PC-3 (cell line): Measurements from ENCODE around the gene RBBP8NL. TPM values are rescaled to one million over a fixed set of nuclear protein-coding genes. Genes with fewer than 3 reads are reported as not detected.

Source experiments
- ATAC-seq: fragments of 200-7000 bp; cut with Tn5 transposase; 2 replicates; pipeline ENCODE4 v1.9.1; 2020; ENCODE audit warnings: mild to moderate bottlenecking, moderate library complexity
- BruUV-seq: library from RNA; stranded (reverse); fragments of 400-500 nt; replicated peaks from 2 replicates; lab custom pipeline; 2021; lab: Mats Ljungman, UMichigan
- CTCF ChIA-PET: fragments of 300-600 bp; sonication (Branson Sonifier 250); formaldehyde crosslinking; loops from one replicate; lab custom pipeline; 2022; ENCODE audit warnings: antibody characterized with exemption; lab: Charles Lee
- POLR2A ChIA-PET: fragments of 300-600 bp; sonication (Branson Sonifier 250); formaldehyde crosslinking; loops from one replicate; lab custom pipeline; 2022; ENCODE audit warnings: antibody characterized with exemption; ENCODE audit not compliant: unreplicated experiment; lab: Charles Lee
- DNase-seq: peaks from one replicate; pipeline ENCODE4 v3.0.0-alpha.2; 2015
- H2AFZ ChIP-seq: fragments of 300-600 bp; sonication (generic); 2 replicates; pipeline ENCODE4 v1.6.0; 2016; ENCODE audit warnings: antibody characterized with exemption, low read length
- H3F3A ChIP-seq: fragments of 300-600 bp; sonication (generic); one replicate; pipeline ENCODE4 v1.6.0; 2017; ENCODE audit warnings: antibody characterized with exemption, low read length, control low read depth, mild to moderate bottlenecking; ENCODE audit not compliant: unreplicated experiment
- H3K27ac ChIP-seq: fragments of 300-600 bp; sonication (generic); 2 replicates; pipeline ENCODE4 v1.5.1; 2016; ENCODE audit warnings: mild to moderate bottlenecking, low read length
- H3K27me3 ChIP-seq: fragments of 300-600 bp; sonication (generic); 2 replicates; pipeline ENCODE4 v1.6.1; 2016; ENCODE audit warnings: low read length, mixed read lengths
- H3K36me3 ChIP-seq: fragments of 300-600 bp; sonication (generic); 2 replicates; pipeline ENCODE4 v1.6.1; 2016; ENCODE audit warnings: low read depth, mixed run types, low read length, mixed read lengths
- H3K4me1 ChIP-seq: fragments of 300-600 bp; sonication (generic); 2 replicates; pipeline ENCODE4 v1.5.1; 2016; ENCODE audit warnings: low read length; ENCODE audit not compliant: insufficient read depth
- H3K4me2 ChIP-seq: fragments of 300-600 bp; sonication (generic); 2 replicates; pipeline ENCODE4 v1.6.0; 2016; ENCODE audit warnings: low read length
- H3K4me3 ChIP-seq: fragments of 300-600 bp; sonication (generic); 2 replicates; pipeline ENCODE4 v1.5.1; 2016; ENCODE audit warnings: mild to moderate bottlenecking, low read length, mixed read lengths
- H3K79me2 ChIP-seq: fragments of 300-600 bp; sonication (generic); 2 replicates; pipeline ENCODE4 v1.6.1; 2017; ENCODE audit warnings: low read length, mixed read lengths
- H3K9ac ChIP-seq: fragments of 300-600 bp; sonication (generic); 2 replicates; pipeline ENCODE4 v1.6.0; 2016; ENCODE audit warnings: mild to moderate bottlenecking, low read length
- H3K9me2 ChIP-seq: fragments of 300-600 bp; sonication (generic); replicated peaks from 2 replicates; pipeline ENCODE4 v1.6.1; 2016; ENCODE audit warnings: mixed run types, low read length, mixed read lengths
- H3K9me3 ChIP-seq: fragments of 300-600 bp; sonication (generic); 2 replicates; pipeline ENCODE4 v1.6.1; 2016; ENCODE audit warnings: low read length, mixed read lengths
- H4K20me1 ChIP-seq: fragments of 300-600 bp; sonication (generic); 2 replicates; pipeline ENCODE4 v1.6.1; 2016; ENCODE audit warnings: low read length, mixed read lengths
- EZH2 ChIP-seq: fragments of 300-600 bp; sonication (generic); IDR thresholded peaks from one replicate; pipeline ENCODE4 v1.6.1; 2017; ENCODE audit warnings: antibody characterized with exemption, mild to moderate bottlenecking, low read length; ENCODE audit not compliant: unreplicated experiment
- EZH2phosphoT487 ChIP-seq: fragments of 300-600 bp; sonication (generic); IDR thresholded peaks from 2 replicates; pipeline ENCODE4 v1.6.1; 2018; ENCODE audit warnings: mild to moderate bottlenecking, antibody characterized with exemption, low read length, borderline replicate concordance
- intact Hi-C: fragments of 100-400 bp; cut with micrococcal nuclease; formaldehyde crosslinking; loops from 2 replicates; pipeline ENCODE4 v1.9.0; 2023
- total RNA-seq: library from RNA; depleted of rRNA; stranded (reverse); fragments of >200 nt; gene quantifications from 2 replicates; pipeline ENCODE4 v1.2.3, GENCODE V29; 2014
- TF ChIP-seq, protein P1 (sequence below): fragments of 300-600 bp; sonication (generic); conservative IDR thresholded peaks from 2 replicates; pipeline ENCODE4 v1.5.1; 2017; ENCODE audit warnings: antibody characterized with exemption, low read depth, mild to moderate bottlenecking, low read length

RBBP8NL gene
- total RNA-seq, 1 experiment from 2014 or later = 9.4 TPM

DNA sequence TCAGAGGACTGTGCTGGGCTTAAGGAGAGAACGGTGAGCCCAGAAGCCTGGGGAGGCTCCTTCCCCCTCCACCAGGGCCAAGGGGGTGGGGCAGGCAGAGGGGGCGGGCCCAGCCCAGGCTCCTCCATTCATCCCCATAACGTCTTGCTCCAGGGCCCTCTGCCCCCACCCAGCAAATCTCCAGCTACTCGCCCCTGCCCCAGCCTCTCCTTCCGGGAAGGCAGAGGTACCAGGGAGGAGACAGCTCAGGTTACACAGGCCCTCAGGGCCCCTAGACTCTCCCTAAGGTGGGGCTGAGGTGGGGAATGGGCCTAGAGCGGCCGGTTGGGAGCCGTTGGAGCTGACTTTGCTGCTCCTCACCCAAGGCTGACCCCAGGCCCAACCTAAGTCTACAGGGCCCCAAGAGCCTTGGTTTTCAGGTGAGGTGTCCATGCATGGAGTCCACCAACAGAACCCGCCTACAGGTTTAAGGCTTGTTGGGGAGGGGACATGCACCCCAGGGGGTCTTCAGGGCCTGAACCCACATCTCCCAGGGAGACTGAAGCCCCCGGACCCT lies 61.4 kb downstream of the RBBP8NL start:
- Histone ChIP-seq H3K79me2 (peaks cover 60% of the 10 kb centered on the region), H3K9me3 (no peaks in the 10 kb centered on the region), H3K9ac (peak overlapping the region; percentile 85), H4K20me1 (peaks cover 36% of the 10 kb centered on the region), H3K27ac (peak overlapping the region; percentile 81), H3K4me1 (peaks cover 84% of the 10 kb centered on the region), H3F3A (no peaks in the 10 kb centered on the region), H3K27me3 (no peaks in the 10 kb centered on the region), H3K4me3 (peak overlapping the region; percentile 80), H3K9me2 (no peaks in the 10 kb centered on the region), H3K4me2 (peak overlapping the region; percentile 89), H3K36me3 (peaks cover 16% of the 10 kb centered on the region; the same call in 1 of the 2 replicates), H2AFZ (no peak overlapping the region)
- peak; percentile 91 for DNase-seq
- BruUV-seq = TSS peak; percentile 87
- intact Hi-C loops = loop anchor here (5.0 kb wide), 1 partner anchor 64 kb away; the partner anchor contains the start of gene ADRM1
- POLR2A ChIA-PET = interaction anchor here (1.0 kb wide), 1 partner anchor 428 kb away, joined by 5 read pairs; no protein-coding TSS in a partner anchor
- ATAC-seq = peak; percentile 23
- CTCF ChIA-PET = interaction anchor here (0.8 to 2.3 kb wide), 3 partner anchors 9 to 17 kb away, joined by 4 to 9 read pairs (median 5); no protein-coding TSS in a partner anchor
- TF ChIP-seq EZH2phosphoT487 (no peak), EZH2 (no peak)
- TF ChIP-seq, protein P1, sequence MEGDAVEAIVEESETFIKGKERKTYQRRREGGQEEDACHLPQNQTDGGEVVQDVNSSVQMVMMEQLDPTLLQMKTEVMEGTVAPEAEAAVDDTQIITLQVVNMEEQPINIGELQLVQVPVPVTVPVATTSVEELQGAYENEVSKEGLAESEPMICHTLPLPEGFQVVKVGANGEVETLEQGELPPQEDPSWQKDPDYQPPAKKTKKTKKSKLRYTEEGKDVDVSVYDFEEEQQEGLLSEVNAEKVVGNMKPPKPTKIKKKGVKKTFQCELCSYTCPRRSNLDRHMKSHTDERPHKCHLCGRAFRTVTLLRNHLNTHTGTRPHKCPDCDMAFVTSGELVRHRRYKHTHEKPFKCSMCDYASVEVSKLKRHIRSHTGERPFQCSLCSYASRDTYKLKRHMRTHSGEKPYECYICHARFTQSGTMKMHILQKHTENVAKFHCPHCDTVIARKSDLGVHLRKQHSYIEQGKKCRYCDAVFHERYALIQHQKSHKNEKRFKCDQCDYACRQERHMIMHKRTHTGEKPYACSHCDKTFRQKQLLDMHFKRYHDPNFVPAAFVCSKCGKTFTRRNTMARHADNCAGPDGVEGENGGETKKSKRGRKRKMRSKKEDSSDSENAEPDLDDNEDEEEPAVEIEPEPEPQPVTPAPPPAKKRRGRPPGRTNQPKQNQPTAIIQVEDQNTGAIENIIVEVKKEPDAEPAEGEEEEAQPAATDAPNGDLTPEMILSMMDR = no peak

DNA sequence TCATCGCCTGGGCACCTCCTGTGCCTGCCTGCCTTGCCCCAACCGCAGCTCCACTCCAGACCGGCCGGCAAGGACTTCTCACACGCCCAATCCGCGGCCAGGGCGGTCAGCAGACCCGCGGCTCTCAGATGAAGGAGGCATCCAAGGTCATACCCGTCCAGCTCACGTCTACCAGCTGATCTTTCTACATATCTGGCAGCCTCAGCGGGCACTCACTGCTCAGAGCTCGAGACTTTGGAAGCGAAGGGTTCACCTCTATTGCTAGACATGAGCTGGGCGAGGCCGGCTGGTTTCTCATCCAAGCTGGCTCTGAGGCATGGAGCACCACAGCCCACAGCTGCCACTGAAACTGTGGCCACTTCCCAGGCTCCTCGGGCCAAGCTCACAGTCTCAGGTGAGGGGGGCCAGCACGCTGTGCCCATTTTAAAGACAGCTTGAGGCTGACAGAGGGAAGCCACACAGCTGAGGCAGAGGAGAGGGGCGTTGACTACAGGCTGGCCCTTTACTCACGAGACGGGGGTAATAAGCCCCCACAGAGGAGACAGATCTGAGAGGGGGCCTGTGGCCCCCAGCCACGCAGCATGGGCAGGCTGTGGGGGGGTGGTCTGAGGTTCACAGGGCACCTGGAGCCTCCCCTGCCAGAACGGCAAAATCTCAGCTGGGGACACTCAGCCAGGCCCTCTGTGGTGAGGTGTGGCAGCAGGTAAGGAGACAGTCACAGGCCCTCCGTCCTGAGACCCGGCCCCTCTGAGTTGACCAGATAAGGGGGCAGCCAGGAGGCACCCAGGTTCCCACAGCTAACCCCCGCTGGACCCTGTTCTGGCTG lies 62.2 kb downstream of the RBBP8NL start:
- Histone ChIP-seq H3K27me3 (no peaks in the 10 kb centered on the region), H3K4me2 (peak overlapping the region; percentile 89), H3K27ac (peak overlapping the region; percentile 81), H4K20me1 (peaks cover 36% of the 10 kb centered on the region), H3K9me3 (no peaks in the 10 kb centered on the region), H3K4me3 (peak overlapping the region; percentile 80), H3F3A (no peaks in the 10 kb centered on the region), H3K9me2 (no peaks in the 10 kb centered on the region), H3K9ac (peak overlapping the region; percentile 85), H3K4me1 (peaks cover 80% of the 10 kb centered on the region), H3K79me2 (peaks cover 64% of the 10 kb centered on the region), H3K36me3 (peaks cover 16% of the 10 kb centered on the region; the same call in 1 of the 2 replicates), H2AFZ (no peak overlapping the region)
- TSS peak; percentile 42 for BruUV-seq
- ChIA-PET POLR2A (no interaction called here), CTCF (interaction anchor here (0.5 to 2.3 kb wide), 4 partner anchors 10 to 63 kb away, joined by 4 to 9 read pairs (median 5); no protein-coding TSS in a partner anchor)
- intact Hi-C loops = loop anchor here (5.0 kb wide), 1 partner anchor 63 kb away; the partner anchor contains the start of gene ADRM1
- ATAC-seq = no peak
- TF ChIP-seq, protein P1 = no peak
- no peak for TF ChIP-seq EZH2
- TF ChIP-seq EZH2phosphoT487 = no peak
- DNase-seq = no peak
